HEK293 (cell line): Measurements from ENCODE around the gene CCDC178.

Experiments used
- EGR2 ChIP-seq: fragments of 450-650 bp; formaldehyde crosslinking; IDR thresholded peaks from 2 replicates; pipeline ENCODE4 v1.5.1; 2016; ENCODE audit warnings: low read depth, missing biosample characterization, missing genetic modification characterization
- TCF7L2 ChIP-seq: IDR thresholded peaks from 2 replicates; pipeline ENCODE4 v1.6.1; 2011; ENCODE audit warnings: low read depth, mild to moderate bottlenecking, inconsistent platforms, low read length, moderate library complexity, borderline replicate concordance
- YY2 ChIP-seq: fragments of 450-650 bp; formaldehyde crosslinking; IDR thresholded peaks from 2 replicates; pipeline ENCODE4 v1.5.1; 2016; ENCODE audit warnings: missing biosample characterization, missing genetic modification characterization
- ZBTB1 ChIP-seq: fragments of 450-650 bp; formaldehyde crosslinking; IDR thresholded peaks from 2 replicates; pipeline ENCODE4 v1.5.1; 2016; ENCODE audit warnings: missing biosample characterization, missing genetic modification characterization
- ZFP69B ChIP-seq: fragments of 450-650 bp; formaldehyde crosslinking; IDR thresholded peaks from 2 replicates; pipeline ENCODE4 v1.5.1; 2016; ENCODE audit warnings: missing biosample characterization, missing genetic modification characterization
- ZNF558 ChIP-seq: fragments of 450-650 bp; formaldehyde crosslinking; IDR thresholded peaks from 2 replicates; pipeline ENCODE4 v1.5.1; 2016; ENCODE audit warnings: missing biosample characterization, missing genetic modification characterization
- ZNF596 ChIP-seq: fragments of 450-650 bp; IDR thresholded peaks from 2 replicates; pipeline ENCODE4 v1.5.0; 2018; ENCODE audit warnings: missing biosample characterization, mild to moderate bottlenecking, missing genetic modification characterization, moderate library complexity
- ZNF768 ChIP-seq: fragments of 450-650 bp; formaldehyde crosslinking; IDR thresholded peaks from 2 replicates; pipeline ENCODE4 v1.5.1; 2018; ENCODE audit warnings: missing biosample characterization, mild to moderate bottlenecking, missing genetic modification characterization
- TF ChIP-seq, protein P1 (sequence below): fragments of 450-650 bp; formaldehyde crosslinking; IDR thresholded peaks from 2 replicates; pipeline ENCODE4 v1.5.1; 2016; ENCODE audit warnings: missing biosample characterization, missing genetic modification characterization

GRCh38 chr18:32889615-32890593, 550.6 kb downstream of the CCDC178 start:
- TF ChIP-seq EGR2 (tag by site-specific recombination) (no peak), TCF7L2 (no peak), ZNF558 (no peak), ZNF768 (tag by site-specific recombination) (no peak), ZNF596 (tag by site-specific recombination) (no peak), ZFP69B (tag by site-specific recombination) (no peak), ZBTB1 (no peak), YY2 (no peak)
- TF ChIP-seq, protein P1, sequence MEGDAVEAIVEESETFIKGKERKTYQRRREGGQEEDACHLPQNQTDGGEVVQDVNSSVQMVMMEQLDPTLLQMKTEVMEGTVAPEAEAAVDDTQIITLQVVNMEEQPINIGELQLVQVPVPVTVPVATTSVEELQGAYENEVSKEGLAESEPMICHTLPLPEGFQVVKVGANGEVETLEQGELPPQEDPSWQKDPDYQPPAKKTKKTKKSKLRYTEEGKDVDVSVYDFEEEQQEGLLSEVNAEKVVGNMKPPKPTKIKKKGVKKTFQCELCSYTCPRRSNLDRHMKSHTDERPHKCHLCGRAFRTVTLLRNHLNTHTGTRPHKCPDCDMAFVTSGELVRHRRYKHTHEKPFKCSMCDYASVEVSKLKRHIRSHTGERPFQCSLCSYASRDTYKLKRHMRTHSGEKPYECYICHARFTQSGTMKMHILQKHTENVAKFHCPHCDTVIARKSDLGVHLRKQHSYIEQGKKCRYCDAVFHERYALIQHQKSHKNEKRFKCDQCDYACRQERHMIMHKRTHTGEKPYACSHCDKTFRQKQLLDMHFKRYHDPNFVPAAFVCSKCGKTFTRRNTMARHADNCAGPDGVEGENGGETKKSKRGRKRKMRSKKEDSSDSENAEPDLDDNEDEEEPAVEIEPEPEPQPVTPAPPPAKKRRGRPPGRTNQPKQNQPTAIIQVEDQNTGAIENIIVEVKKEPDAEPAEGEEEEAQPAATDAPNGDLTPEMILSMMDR (tag by site-specific recombination): no peak
